GM18868 (cell line): ENCODE measurements around the gene NRG4.
"Not testable (repeated sequence)": the region's sequence is repeated elsewhere in the genome, so short reads cannot be mapped to it uniquely, and the experiment has no call there.

Source experiments
- ATAC-seq: cut with Tn5 transposase; IDR thresholded peaks from one replicate; pipeline ENCODE4 v1.9.1; 2021; ENCODE audit warnings: mild to moderate bottlenecking, moderate library complexity; ENCODE audit not compliant: unreplicated experiment

Gene NRG4

GRCh38 chr15:76011627-76012551 lies at the start of gene NRG4:
Gene NRG4 (minus strand): TSS chr15:76012424. CDS start chr15:76011230, 1,194 bp downstream.
- ATAC-seq, result no peak

- ATAC-seq, result no peak
Observed at GRCh38 chr15:76061700-76062099, 49.5 kb upstream of the NRG4 start.

- ATAC-seq, result no peak
Observed at GRCh38 chr15:76060118-76060989, 48.1 kb upstream of the NRG4 start.

- ATAC-seq, result no peak
Observed at GRCh38 chr15:76059320-76060117, 47.3 kb upstream of the NRG4 start, which contains the start of gene TMEM266. Gene TMEM266 (plus strand): TSS chr15:76059985. CDS start chr15:76134264, 74,279 bp downstream.

- no peak for ATAC-seq
Observed at GRCh38 chr15:76058714-76059319, 46.6 kb upstream of the NRG4 start.

GRCh38 chr15:76057332-76058000 lies 45.2 kb upstream of the NRG4 start:
- ATAC-seq, result peak; percentile 30

GRCh38 chr15:76056931-76057330 lies 44.7 kb upstream of the NRG4 start:
- peak; percentile 66 for ATAC-seq

GRCh38 chr15:76054201-76054600 lies 42.0 kb upstream of the NRG4 start:
- ATAC-seq, result not testable (repeated sequence)

- ATAC-seq, result no peak
Observed at GRCh38 chr15:76038512-76038911, 26.3 kb upstream of the NRG4 start.

- no peak for ATAC-seq
Observed at GRCh38 chr15:76035593-76035992, 23.4 kb upstream of the NRG4 start.

- no peak for ATAC-seq
Observed at GRCh38 chr15:76034111-76034510, 21.9 kb upstream of the NRG4 start.

GRCh38 chr15:76033438-76033837 lies 21.2 kb upstream of the NRG4 start:
- no peak for ATAC-seq

GRCh38 chr15:76032046-76032445 lies 19.8 kb upstream of the NRG4 start:
- ATAC-seq, result no peak

- ATAC-seq, result no peak
Observed at GRCh38 chr15:76024021-76024768, 12.0 kb upstream of the NRG4 start.

GRCh38 chr15:76013470-76013869 lies 1.2 kb upstream of the NRG4 start:
- ATAC-seq, result not testable (repeated sequence)

GRCh38 chr15:76010613-76011012 lies 1.6 kb downstream of the NRG4 start:
- no peak for ATAC-seq

GRCh38 chr15:76006136-76006778 lies 6.0 kb downstream of the NRG4 start:
- no peak for ATAC-seq

- no peak for ATAC-seq
Observed at GRCh38 chr15:76003364-76003763, 8.9 kb downstream of the NRG4 start.

GRCh38 chr15:75995611-75996010 lies 16.6 kb downstream of the NRG4 start:
- ATAC-seq, result no peak
